ENCODE measurements around the gene RASSF10.

RASSF10 gene

GRCh38 chr11:13008625-13009475 is at the start of gene RASSF10:
Gene RASSF10 (plus strand): TSS chr11:13009316. CDS start chr11:13009577, 261 bp downstream.
- no peak for DNase-seq (ENCODE audit: low spot score)

GRCh38 chr11:12961615-12962014 is 47.5 kb upstream of the RASSF10 start:
- no peak for DNase-seq (ENCODE audit: low spot score)

DNA sequence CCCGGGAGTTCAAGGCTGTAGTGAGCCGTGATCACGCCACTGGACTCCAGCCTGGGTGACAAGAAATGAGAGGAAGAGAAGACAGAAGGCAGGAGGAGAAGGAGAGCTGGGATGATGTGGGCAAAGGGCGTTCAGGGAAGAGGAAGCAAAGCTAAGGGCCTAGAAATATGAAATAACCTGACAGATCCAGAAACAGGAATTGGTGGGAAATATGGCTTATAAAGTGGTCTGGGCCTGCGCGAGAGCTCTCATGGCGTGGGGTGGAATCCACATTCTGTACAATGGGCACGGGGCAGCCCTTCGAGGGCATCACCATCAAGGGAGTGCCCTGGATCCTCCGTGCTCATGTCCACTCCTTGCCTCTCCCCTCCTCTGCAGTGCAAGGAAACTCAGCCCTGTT is 46.8 kb upstream of the RASSF10 start:
- DNase-seq (ENCODE audit: low spot score): no peak

GRCh38 chr11:12963051-12963450 is 46.1 kb upstream of the RASSF10 start:
- no peak for DNase-seq (ENCODE audit: low spot score)

- DNase-seq (ENCODE audit: low spot score): peak; percentile 39
Measured at GRCh38 chr11:12963792-12964536, 45.2 kb upstream of the RASSF10 start.

DNA sequence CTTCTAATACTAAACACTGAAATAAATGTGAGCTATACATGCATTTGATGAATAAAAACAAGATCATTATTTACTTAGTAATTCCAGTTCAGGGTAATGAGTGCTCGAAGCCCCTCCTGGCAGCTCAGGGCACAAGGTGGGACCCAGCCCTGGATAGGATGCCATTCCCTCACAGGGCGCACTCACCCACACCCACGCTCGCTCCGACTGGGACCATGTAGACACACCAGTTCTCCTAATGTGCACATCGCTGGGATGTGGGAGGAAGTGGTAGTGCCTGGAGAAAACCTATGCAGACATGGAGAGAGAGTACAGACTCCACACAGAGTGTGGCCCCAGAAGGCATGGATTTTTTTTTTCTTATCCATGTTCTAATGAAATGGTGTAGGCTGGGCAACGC is 44.5 kb upstream of the RASSF10 start:
- DNase-seq (ENCODE audit: low spot score): no peak

DNA sequence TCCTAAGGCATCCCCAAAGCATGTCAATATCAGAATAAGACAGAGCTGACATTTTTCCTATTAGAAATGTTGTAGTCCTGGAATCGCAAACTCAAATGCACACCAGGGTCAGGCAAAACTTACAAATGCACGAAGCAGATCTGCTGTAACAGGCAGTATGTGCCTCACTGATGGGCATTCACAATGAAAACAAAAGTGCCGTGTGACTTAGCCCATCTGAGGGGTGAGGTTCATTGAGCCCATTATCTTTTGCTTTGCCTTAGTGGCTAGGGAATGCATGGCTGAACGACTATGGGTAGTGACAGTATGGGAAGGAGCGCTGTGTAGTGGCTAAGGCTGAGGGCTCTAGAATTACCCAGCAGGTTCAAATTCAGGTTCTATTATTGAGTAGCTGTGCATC is 43.1 kb upstream of the RASSF10 start:
- no peak for DNase-seq (ENCODE audit: low spot score)

GRCh38 chr11:12968101-12968500 is 41.0 kb upstream of the RASSF10 start:
- no peak for DNase-seq (ENCODE audit: low spot score)

DNA sequence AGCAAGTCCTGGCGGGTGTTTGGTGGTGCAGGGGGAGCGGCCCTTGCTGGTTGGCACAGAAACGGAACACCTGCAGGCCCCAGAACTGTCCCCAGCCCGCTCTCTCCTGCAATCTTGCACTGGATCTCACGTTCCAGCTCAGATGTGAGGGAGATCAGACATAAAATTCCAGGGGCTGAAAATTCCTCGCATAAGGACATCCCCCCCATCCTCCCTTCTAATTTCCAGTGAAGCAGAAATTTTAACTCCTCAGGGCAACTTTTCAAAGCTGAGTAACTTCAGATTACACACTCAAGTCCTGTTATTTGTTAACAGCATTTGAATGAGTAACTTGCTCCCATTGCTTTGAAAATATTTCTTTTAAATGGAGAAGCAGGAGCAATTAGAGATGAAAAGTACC is 40.3 kb upstream of the RASSF10 start:
- no peak for DNase-seq (ENCODE audit: low spot score)

GRCh38 chr11:12971955-12972354 is 37.2 kb upstream of the RASSF10 start:
- no peak for DNase-seq (ENCODE audit: low spot score)

DNA sequence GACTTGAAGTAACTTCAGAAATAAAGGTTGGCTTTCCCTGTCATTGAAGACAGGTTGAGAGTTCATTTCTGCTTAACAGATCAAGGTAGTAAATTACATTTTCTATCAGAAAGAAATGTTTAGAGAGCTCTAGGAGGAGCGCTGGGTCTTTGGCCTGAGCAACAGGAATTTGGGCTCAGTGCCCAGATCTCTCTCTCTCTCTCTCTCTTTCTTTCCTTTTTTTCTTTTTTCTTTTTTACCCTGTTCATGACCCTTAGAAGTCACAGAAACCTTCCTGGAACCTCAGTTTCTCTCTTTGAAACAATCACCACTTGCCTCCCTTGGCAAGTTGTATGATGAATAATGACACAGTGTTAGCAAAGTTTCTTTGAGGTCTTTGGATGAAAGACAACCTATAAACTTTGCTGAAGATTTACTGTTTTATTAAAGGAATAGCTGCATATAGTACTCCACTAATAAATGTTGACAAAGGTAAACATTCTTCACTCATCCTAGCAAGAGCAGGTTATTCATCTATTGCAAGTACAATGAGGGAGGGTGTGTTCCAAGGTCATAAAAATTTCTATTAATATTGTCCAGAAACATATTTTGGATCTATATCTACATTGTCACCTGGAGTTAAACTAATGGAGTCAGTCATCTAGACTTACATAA is 35.5 kb upstream of the RASSF10 start:
- DNase-seq (ENCODE audit: low spot score): no peak

- no peak for DNase-seq (ENCODE audit: low spot score)
Measured at GRCh38 chr11:12975195-12975594, 33.9 kb upstream of the RASSF10 start.

GRCh38 chr11:12979928-12980689 is 29.0 kb upstream of the RASSF10 start:
- DNase-seq (ENCODE audit: low spot score): no peak

GRCh38 chr11:12981676-12982522 is 27.2 kb upstream of the RASSF10 start:
- no peak for DNase-seq (ENCODE audit: low spot score)

GRCh38 chr11:12983336-12983735 is 25.8 kb upstream of the RASSF10 start:
- no peak for DNase-seq (ENCODE audit: low spot score)

GRCh38 chr11:12986194-12986898 is 22.8 kb upstream of the RASSF10 start:
- no peak for DNase-seq (ENCODE audit: low spot score)

DNA sequence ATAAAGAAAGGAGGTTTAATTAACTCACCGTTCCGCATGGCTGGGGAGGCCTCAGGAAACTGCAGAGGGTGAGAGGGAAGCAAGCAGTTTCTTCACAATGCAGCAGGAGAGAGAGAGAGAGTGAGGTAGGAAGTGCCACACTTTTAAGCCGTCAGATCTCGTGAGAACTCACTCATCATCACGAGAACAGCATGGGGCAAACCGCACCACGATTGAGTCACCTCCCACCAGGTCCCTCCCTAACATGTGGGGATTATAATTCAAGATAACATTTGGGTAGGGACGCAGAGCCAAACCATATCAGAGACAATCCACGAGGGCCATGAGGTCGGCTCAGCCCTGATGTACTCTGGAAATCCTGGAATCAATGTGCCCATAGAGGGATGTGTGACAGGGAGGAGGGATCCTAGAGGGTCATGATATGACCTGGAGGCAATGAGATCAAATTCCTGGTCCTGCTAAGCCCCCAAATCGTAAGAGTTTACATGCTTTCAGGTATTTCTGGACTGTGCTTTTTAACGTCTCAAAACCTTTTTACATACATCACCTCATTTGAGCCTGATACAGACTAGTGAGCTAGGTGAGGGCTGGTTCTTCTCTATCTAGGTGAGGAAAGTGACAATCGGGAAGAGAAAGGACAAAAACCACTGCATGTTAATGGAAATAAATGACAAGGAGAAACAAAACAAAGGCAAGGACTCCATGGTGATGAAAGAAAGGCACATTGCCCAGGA is 19.5 kb upstream of the RASSF10 start:
- no peak for DNase-seq (ENCODE audit: low spot score)

DNA sequence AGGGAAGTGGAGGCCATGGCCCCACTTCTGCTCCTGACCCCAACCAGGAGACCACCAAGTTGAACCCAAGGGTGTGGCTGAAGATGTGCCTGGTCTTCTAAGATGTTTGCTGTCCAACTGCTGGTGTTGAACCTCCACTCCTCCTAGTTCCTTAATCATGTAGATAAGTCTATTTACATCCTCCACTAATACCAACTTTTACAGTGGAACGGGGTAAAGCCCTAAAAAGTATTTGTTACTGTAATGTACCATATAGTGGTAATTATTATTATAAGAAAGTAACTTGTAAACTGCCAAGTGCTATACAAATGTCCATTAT is 19.0 kb upstream of the RASSF10 start:
- no peak for DNase-seq (ENCODE audit: low spot score)

DNA sequence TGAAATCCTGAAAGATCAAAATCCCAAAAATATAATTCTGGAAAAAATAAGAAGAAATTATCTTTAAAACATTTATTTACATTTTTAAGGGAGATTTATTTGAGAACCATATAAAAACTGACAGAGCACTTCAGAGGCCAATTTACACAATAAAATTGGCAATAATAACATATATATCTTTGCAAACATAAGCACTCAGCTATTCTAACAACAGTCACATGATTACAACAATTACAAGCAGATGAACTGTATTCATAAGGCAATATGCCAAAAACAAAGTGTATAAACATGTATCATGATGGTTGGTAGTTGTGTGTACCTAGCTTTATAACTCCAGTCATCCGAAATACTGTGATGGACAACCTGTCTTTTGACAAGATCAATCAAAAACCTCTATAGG is 17.7 kb upstream of the RASSF10 start:
- DNase-seq (ENCODE audit: low spot score): no peak

DNA sequence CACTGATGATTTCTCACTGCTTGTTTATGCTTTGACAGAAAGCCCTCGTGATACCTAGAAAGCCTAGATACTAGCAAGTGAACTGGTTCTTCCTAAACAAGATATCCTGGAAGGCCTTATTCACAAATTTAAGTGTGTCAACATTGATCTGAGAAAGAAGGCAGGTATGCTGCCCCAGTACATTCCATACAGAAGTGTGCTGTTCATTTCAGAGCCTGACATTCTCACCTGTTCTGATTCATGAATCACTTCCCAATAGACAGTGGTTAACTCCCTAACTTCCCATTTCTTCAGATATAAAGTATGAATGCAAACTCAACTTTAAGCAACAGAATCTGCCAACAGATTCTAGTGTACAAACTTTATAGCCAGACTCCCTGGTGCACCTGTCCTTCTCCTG is 15.5 kb upstream of the RASSF10 start:
- DNase-seq (ENCODE audit: low spot score): no peak

All from CD4-positive, alpha-beta T cell treated with Interleukin-6 at 100 ng/mL for 8 hours (primary cell).